HG02763 (cell line): ENCODE results near the gene OSER1.
"Not testable (repeated sequence)": the region's sequence is repeated elsewhere in the genome, so short reads cannot be mapped to it uniquely, and the experiment has no call there.

Experiments
- ATAC-seq: cut with Tn5 transposase; IDR thresholded peaks from one replicate; pipeline ENCODE4 v1.9.1; 2021; ENCODE audit warnings: mild to moderate bottlenecking, moderate library complexity; ENCODE audit not compliant: unreplicated experiment

The OSER1 gene

DNA sequence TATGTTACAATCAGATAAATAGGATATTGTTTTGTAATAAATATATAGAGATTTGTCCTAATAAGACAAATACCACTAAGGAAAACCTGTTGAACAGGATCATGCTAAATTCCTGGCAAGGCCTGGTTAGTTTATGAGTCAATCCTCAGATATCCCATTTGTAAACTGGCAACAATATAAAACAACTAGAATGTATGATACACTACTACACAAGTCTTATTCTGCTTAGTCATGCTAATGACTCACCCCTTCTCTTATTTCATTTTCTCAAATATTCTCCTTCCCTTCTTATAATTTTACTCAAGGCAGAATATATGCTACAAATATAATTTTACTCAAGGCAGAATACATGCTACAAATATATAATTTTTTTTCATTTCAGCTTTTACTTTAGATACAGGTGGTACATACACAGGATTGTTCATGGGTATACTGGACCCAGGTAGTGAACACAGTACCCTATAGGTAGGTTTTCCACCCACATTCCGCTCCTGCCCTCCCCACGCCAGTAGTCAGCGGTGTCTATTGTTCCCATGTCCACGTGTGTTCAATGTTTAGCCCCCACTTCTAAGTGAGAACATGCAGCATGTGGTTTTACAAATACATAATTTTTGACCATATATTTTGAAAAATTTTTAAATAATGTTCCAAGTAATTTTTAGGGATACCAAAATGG, 6.3 kb downstream of the OSER1 start:
- ATAC-seq = no peak

DNA sequence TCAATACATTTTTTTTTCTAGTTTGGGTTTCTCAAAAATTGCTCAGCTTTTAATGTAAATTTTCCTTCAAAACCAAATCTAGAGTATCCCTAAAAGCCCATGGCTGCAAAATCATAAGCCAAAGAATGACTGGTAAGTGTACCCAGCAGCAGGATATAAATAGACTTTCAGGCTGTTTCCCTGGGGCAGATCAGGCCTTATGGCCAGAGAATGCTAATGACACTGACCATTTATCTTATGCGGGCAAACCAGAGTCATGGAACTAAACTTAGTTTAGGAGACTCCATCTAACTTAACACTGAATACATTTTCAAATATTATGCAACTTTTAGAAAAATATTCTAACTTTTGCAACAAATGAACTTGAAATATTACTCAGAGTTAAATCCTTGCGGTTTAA, 7.4 kb downstream of the OSER1 start:
- no peak for ATAC-seq

DNA sequence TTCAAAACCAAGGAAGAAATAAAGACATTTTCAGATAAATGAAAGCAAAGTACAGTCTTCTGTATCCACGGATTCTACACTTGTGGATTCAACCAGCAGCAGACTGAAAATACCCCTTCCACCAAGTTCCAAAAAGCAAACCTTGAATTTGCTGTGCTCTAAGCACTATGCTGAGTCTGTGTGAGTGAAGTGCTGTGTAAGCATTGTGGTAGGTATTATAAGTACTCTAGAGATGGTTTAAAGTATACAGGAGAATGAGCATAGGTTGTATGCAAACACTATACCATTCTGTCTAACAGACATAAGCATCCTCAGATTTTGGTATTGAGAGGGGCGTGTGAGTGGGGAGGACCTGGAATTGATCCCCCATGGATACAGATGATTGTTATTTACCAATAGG, 9.6 kb downstream of the OSER1 start:
- no peak for ATAC-seq

DNA sequence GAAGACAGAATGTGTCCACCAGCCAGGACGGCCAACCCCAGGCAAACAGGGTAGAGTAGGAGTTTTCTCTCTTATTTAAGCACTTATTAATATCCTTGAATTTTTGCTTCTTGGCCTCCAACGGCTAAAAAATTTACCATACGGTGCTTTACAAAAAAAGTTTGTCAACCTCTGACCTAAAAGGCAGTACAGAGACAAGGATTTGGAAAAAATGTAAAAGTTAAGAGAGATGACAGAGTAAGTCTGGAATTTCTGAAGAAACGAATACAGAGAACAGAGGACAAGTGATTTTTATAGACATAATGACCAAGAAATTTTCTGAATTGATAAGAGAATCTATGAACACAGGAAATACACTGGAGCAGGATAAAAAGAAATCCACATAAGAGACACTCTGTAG, 10.2 kb downstream of the OSER1 start:
- ATAC-seq = no peak

DNA sequence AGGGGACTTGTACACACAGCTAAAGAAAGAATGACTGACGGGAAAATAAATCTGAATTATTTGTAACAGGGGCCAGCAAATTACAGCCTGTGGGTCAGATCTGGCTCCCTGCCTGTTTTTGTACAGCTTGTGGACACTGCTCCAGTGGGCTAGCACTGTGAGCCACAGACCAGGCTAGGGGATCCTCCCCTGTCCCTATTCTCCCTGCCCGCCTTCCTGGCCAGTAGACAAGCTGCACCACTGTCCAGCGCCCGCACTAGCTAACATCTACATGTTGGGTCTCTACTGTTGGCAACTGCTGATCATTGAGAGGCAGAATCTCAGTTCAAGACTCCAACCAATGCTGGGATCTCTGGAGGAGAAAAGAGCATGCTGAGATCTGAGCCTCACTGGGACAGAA, 10.7 kb downstream of the OSER1 start:
- ATAC-seq = no peak

DNA sequence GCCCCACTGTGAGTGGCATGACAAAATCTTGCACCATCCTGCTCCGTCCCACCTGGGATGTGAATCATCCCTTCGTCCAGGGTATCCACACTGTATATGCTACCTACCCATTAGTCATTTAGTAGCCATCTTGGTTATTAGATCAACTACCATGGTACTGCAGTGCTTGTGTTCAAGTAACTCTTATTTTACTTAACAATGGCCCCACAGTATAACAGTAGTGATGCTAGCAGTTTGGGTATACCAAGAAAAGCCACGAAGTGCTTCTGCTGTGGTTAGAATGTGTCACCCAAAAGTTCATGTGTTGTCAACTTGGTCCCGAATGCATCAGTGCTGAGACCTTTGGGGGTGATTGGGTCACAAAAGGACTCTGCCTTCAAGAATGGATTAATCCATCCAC, 11.7 kb downstream of the OSER1 start:
- ATAC-seq = no peak

DNA sequence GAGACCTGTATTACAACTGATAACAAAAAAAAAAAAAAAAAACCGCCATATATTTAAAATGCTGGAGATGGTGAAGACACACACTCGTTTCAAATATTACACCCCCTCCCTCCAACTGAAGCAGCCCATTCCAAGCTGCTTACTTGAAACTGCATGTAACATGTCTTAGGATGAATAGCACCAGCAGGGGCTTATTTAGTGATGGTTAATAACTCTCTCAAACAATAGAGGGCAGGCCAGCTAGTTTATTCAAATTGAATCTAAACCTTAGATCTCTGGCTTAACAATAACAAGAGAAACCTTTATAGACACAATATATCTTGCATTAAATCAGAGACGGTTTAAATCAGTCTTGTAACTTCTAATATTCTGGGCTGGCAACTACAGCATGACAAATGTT, 14.3 kb downstream of the OSER1 start:
- ATAC-seq = no peak

DNA sequence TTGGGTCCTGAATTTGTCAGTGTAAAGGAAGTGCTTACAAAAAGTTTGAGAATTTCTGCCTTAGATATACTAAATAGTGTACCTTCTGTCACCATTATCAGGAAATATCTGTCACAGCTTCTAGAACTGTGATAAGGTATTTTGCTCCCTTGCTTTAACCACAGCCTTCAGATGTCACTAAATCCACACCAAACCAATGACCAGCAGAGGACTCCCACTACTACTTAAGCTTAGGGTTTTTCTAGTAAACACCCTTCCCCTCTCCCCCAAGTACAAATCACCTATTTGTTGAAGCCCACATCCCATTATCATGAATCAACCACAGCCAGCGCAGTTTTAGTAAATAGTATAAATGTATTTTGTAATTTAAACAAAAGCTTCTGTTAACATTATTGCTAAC, 15.0 kb downstream of the OSER1 start:
- no peak for ATAC-seq

DNA sequence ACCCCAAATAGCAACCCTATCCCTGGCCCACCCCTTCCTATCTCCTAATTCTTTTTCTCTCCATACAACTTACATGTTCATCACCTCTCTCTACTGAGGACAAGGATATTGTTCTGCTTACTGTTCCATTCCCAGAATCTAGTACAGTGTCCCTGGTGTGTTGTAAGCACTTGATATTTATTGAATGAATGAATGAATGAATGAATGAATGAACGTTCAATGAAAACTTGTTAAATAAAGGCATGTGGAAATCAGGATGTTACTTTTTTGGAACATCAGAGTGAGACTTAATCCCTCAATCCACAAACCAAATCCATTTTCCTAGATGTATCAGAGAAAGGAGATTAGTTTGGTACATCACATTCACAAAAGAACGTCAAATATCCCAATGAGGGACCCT, 16.8 kb downstream of the OSER1 start:
- ATAC-seq = no peak

DNA sequence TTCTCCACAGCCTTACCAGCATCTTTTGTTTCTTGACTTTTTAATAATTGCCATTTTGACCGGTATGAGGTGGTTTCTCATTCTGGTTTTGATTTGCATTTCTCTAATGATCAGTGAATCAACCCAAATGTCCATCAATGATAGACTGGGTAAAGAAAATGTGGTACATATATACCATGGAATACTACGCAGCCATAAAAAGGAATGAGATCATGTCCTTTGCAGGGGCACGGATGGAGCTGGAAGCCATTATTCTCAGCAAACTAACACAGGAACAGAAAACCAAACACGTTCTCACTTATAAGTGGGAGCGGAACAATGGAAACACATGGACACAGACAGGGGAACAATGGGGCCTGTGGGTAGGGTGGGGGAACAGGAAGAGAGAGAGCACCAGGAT, 18.9 kb downstream of the OSER1 start:
- not testable (repeated sequence) for ATAC-seq

DNA sequence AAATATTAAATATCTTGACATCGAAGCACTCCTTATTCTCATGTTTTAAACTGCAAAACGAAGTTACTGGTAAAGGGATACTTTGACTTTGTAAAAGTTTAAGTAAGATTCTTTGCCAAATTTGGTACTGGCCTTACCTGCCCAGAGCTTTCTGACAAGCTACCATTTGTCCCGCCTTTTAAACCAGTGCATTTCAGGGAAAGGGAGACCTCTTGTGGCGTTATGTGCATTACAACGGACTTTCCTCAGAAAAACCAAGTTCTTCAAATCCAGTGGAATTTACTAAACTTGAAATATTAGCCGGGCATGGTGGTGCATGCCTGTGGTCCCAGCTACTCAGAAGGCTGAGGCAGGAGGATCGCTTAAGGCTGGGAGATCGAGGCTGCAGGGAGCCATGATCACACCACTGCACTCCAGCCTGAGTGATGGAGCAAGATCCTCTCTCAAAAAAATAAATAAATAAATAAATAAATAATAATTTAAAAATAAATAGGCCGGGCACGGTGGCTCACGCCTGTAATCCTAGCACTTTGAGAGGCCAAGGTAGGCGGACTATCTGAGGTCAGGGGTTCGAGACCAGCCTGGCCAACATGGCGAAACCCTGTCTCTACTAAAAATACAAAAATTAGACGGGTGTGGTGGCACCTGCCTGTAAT, 20.2 kb downstream of the OSER1 start:
- ATAC-seq = not testable (repeated sequence)

DNA sequence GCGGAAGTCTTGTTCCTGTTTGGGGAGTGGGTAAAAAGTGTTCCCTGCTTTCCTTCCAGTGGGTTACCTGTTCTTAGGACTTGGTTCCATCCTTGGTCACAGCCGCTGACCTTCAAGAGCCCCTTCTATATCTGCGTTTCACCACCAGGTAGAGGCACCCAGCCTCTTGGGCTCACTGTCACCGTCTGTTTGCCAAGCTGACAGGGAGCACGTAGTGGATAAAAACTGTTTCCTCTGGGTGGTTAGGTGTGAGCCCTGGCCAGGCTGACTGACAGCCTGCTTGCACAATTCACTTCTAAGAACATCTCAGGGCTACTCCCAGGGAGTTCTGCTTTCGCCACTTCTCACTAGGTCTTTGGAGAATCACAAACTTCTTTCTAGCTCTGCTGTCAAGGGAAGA, 21.8 kb downstream of the OSER1 start:
- ATAC-seq = no peak

DNA sequence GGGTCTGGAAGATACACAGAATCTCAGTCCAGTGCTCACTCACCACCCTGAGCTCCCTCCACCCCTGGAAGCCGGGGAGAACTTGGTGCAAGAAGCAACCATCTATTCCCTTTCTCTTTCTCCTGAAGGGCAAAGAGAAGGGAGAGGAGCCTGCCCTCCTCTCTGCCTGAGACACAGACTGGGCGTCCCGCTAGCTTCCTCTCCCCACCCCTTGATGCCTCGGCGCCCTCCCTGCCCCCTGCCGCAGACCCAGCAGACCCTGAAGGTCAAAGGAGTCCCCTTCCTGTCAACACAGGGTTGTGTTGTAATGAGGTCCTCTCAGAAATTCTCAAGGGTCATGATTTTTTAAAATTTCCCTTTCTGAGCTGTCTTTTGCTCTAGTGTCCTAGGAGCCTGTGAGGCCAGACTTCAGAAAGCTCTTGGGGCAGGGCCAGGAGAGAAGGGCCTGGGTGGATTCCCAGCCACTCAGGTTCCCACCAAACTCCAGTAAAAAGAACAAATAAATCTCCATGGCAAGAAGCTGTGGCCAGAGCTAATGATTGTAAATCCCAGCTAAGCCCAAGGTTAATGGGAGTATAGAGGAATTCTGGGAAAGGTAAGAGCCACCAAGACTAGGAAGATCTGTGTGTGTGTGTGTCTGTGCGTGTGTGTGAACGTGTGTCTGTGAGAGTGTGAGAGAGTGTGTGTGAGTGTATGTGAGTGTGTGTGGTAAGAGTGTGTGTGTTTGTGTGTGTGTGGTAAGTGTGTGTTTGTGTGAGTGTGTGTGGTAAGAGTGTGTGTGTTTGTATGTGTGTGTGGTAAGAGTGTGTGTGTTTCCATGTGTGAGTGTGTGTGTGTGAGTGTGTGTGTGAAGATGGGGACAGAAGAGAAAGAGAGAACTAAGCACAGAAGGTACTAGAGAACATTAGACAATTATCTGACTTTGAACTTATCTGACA, 22.5 kb downstream of the OSER1 start:
- ATAC-seq = no peak

DNA sequence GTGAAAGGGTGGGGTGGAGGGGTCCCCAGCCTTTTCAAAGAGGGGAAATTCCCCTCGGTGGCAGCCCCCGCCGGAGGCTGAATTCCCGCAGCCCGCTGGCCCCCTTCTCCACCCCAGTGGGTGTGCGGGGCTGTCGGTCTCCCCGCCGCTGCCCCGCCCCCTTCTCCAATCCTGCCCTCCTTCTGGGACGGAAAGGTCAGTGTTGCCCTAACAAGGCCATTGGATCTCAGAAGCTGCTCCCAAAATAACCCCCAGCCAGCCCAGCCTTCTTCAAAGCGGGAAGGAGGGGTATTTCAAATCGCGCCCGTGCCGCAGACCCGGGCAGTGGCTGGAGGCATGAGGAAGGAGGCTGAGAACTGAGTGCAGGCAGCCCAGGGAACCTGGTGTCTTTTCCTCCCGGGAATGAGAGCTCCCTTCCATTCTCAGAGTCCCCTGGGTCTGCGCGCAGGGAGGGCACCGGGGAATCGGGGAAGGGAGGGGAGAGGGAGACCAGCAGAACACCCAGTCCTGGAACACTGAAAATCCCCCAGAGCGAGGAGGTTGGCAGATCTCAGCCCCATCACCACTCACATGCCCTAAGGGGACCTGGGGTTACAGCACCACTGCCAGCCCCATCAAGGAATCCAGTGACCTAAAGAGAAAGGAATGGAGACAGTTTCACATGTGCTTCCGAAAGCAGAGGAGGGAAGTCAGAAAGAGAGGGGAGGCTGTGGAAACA, 23.4 kb downstream of the OSER1 start, which contains the start of gene JPH2:
TSS of gene JPH2 (minus strand) at position 135 of the 718 bp plus-strand sequence. CDS start 483 bp downstream, outside the sequence.
- ATAC-seq = no peak

DNA sequence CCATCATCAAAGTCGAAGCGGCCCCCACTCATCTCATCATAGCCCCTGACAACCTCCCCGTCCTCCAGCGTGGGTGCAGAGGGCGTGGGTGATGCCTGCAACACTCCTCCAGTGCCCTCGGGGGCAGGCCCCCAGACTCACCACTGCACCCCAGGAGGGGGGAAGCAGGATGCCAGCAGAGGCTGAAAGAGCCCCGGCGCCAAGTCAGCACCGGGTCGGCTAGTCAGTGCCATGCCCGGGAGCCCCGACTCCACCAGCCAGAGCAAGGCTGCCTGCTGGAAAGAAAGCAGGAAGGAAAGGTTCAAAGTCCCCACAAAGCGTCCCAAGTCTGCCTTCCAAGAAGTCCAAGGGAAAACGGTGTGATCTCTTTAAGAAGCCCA, 23.9 kb downstream of the OSER1 start:
- ATAC-seq = no peak

DNA sequence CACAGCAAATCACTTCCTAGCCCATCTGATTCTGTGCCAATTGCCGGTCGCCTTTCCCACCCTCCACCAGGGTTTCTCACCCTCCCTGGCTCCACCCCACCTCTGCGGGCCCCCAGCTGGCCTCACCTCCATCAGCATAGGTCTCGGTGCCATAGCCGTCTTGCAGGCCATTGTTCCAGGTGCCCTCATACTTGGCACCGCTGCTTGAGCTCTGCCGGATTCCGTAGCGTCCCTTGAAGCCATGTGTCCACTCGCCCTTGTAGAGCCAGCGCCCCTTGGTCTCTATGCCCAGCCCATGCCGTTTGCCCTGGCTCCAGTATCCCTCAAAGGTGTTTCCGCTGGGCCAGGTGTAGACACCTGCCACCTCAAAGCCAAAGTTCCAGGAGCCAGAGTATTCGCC, 24.4 kb downstream of the OSER1 start:
- ATAC-seq = no peak

DNA sequence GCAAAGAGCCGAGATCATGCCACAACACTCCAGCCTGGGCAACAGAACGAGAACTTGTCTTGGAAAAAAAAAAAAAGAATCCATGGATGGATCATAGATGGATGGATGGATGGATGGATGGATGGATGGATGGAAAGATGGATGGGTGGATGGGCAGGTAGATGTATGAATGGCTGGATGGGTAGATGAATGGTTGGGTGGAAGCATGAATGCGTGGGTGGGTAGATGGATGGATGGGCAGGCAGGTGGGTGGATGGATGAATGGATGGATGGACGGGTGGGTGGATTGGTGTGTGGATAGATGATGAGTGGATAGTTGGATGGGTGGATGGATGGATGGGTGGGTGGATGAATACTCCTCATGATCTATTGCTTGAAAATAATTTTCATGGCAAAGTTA, 25.0 kb downstream of the OSER1 start:
- no peak for ATAC-seq

DNA sequence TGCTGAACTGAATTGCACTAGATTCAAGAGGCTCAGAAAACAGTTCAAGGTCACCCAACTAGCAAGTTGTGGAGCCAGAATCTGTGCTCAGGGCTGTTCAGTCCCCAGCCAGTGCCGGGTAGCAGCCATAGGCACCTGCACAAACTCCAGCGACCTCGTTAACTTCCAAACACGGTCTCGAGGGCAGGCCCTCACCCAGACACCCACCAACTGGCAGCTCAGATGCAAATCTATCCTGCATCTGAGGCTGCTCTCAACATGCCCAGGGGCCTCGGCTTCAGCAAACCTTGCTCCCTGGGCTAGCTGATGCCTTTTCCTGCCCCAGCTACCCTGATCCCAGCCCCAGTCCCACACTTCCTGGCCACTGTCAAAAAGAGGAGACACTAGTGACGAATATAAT, 27.3 kb downstream of the OSER1 start:
- no peak for ATAC-seq

DNA sequence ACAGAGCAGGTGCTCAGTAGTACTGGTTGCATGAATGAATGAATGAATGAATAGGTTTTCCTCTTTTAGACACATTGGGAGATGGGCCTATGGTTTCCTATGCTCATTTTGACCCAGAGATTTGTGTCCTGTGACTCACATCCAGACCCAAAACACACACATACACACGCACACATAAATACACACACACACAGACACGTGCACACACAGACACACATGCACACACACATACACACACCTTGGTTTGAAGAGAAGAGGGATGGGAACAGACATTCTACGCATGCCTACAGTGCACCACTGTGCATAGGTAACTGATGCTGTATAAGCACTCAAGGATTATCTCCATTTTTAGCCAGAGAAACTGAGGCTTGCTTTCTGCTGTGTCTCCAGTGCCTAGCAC, 27.7 kb downstream of the OSER1 start:
- ATAC-seq = no peak

DNA sequence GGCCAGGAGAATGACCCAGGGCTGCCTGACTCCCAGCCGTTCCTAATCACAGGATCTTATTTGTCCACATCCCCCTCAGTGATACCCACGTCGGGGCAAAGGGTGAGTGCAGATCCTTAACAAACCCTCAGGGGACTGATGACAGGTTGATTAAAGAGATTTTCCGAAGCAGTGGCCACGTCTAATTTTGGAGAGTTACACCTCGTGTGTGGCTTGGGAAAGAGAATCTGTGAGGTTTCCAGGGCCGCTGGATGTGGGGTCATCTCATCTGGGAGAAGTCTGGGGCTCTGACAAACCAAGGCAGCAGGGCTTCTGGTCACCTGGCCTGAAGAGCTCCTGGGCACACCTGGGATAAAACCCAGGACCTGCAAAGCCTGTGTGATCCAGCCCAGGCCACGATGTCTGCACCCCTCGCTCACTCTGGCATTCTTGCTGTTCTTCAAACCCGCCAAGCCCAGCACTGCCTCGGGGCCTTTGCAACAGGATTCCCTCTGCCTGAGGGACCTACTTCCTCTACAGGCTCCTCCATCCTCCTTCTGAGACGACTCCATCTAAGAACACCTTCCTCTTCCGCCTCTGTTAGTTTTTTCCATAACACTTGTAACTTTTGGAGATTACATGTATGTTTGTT, 28.3 kb downstream of the OSER1 start:
- no peak for ATAC-seq

DNA sequence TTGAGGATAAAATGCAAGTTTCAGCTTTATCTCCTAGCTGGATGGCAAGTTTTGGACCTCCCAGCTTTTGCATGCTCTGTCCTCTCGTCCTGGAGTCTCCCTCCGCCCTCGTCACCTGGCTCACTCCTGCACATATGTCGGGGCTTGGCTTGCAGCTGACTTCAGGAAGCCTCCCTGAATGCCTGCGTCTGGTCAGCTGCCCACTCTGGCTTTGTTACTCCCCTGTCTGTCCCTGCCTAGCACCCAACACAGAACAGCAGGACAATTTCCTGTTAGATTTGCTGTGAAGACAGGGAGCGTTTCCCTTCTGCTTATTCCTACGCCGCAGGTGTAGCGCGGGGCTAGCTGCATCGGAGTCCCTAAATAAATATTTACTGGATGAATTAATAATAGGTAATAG, 29.0 kb downstream of the OSER1 start:
- ATAC-seq = no peak
